Panc1 (cell line): ENCODE data around the gene IL34. TPM values are rescaled to one million over a fixed set of nuclear protein-coding genes. Genes with fewer than 3 reads are reported as not detected.

ENCODE experiments used
- ATAC-seq: fragments of 200-7000 bp; cut with Tn5 transposase; 2 replicates; pipeline ENCODE4 v1.9.1; 2020; ENCODE audit warnings: mild to moderate bottlenecking, moderate library complexity
- BruUV-seq: library from RNA; stranded (reverse); fragments of 400-500 nt; replicated peaks from 2 replicates; lab custom pipeline; 2021; lab: Mats Ljungman, UMichigan
- CTCF ChIA-PET: fragments of 300-600 bp; sonication (Branson Sonifier 250); formaldehyde crosslinking; loops from one replicate; lab custom pipeline; 2022; ENCODE audit warnings: antibody characterized with exemption; lab: Charles Lee
- POLR2A ChIA-PET: fragments of 300-600 bp; sonication (Branson Sonifier 250); formaldehyde crosslinking; loops from one replicate; lab custom pipeline; 2022; ENCODE audit warnings: antibody characterized with exemption; lab: Charles Lee
- DNase-seq: peaks from one replicate; pipeline ENCODE4 v3.0.0-alpha.2; 2010; ENCODE audit warnings: low read depth, low spot score
- H3K27ac ChIP-seq: 2 replicates; pipeline ENCODE4 v1.5.1; 2011; ENCODE audit warnings: mild to moderate bottlenecking, low read length, inconsistent platforms
- H3K27me3 ChIP-seq: fragments of 200-500 bp; sonication (Bioruptor generic); 2 replicates; pipeline ENCODE4 v1.6.0; 2014; ENCODE audit warnings: low read length, inconsistent platforms; ENCODE audit not compliant: control insufficient read depth, insufficient read depth
- H3K36me3 ChIP-seq: fragments of 200-500 bp; sonication (Bioruptor generic); 2 replicates; pipeline ENCODE4 v1.5.1; 2014; ENCODE audit warnings: inconsistent platforms, mild to moderate bottlenecking, low read length, moderate library complexity; ENCODE audit not compliant: control insufficient read depth, insufficient read depth
- H3K4me1 ChIP-seq: 2 replicates; pipeline ENCODE4 v1.5.1; 2011; ENCODE audit warnings: inconsistent platforms, mild to moderate bottlenecking, low read length, moderate library complexity; ENCODE audit not compliant: control insufficient read depth, insufficient read depth
- H3K4me3 ChIP-seq, 2 experiments: 2 replicates each; pipeline ENCODE4 v1.5.1; 2011 to 2012; ENCODE audit warnings: low read depth in 2 of 2, low read length in 2 of 2, mild to moderate bottlenecking in 2 of 2, inconsistent platforms in 1 of 2, moderate library complexity in 1 of 2
- H3K9me3 ChIP-seq: fragments of 200-500 bp; sonication (Bioruptor generic); 2 replicates; pipeline ENCODE4 v1.5.1; 2014; ENCODE audit warnings: low read depth, mild to moderate bottlenecking, inconsistent platforms, low read length, moderate library complexity; ENCODE audit not compliant: control insufficient read depth, insufficient read depth
- CTCF ChIP-seq: fragments of 450-650 bp; IDR thresholded peaks from 2 replicates; pipeline ENCODE4 v1.5.1; 2017; ENCODE audit warnings: mild to moderate bottlenecking
- POLR2AphosphoS5 ChIP-seq: IDR thresholded peaks from 2 replicates; pipeline ENCODE4 v1.6.1; 2012; ENCODE audit warnings: mild to moderate bottlenecking, low read depth, low read length, moderate library complexity
- REST ChIP-seq, 2 experiments: IDR thresholded peaks; 2 replicates each; pipeline ENCODE4 v1.6.1; 2011 to 2012; ENCODE audit warnings: low read depth in 2 of 2, control low read depth in 1 of 2, low read length in 1 of 2, mild to moderate bottlenecking in 1 of 2, moderate library complexity in 1 of 2; ENCODE audit not compliant: insufficient read depth in 1 of 2
- SIN3A ChIP-seq: IDR thresholded peaks from 2 replicates; pipeline ENCODE4 v1.6.1; 2012; ENCODE audit warnings: low read depth, mild to moderate bottlenecking, low read length, moderate library complexity, borderline replicate concordance; ENCODE audit not compliant: insufficient read depth
- TCF7L2 ChIP-seq: IDR thresholded peaks from 2 replicates; pipeline ENCODE4 v1.6.1; 2011; ENCODE audit warnings: mild to moderate bottlenecking, low read depth, low read length, inconsistent platforms
- in situ Hi-C: cut with HindIII; loops from 2 replicates; pipeline ENCODE4 v1.10.0; 2016; ENCODE audit warnings: low sequenced_read_pairs, low pct_unique_long_range_greater_than_20kb
- intact Hi-C: fragments of 100-400 bp; cut with micrococcal nuclease; formaldehyde crosslinking; loops from one replicate; pipeline ENCODE4 v1.10.0; 2022; ENCODE audit not compliant: unreplicated experiment
- total RNA-seq: library from RNA; stranded (reverse); gene quantifications from one replicate; pipeline ENCODE4 v1.2.1, GENCODE V29; 2021; ENCODE audit not compliant: unreplicated experiment

Gene IL34
- total RNA-seq, 1 experiment from 2014 or later: 5.8 TPM

- DNase-seq (no peak), ATAC-seq (peak; percentile 52; the same call in 1 of the 2 replicates)
- TF ChIP-seq POLR2AphosphoS5: no peak; the same call in 1 of the 2 replicates
- TF ChIP-seq TCF7L2: no peak
- TF ChIP-seq REST (IDR thresholded peaks at IDR 0.05; ENCODE audit: insufficient read depth in 1 of 2, low read depth in 2 of 2, low read length in 1 of 2): no peak
- no peak for TF ChIP-seq CTCF
- no peak for TF ChIP-seq SIN3A
- Histone ChIP-seq H3K4me3 (no peak overlapping the region), H3K36me3 (no peaks in the 10 kb centered on the region), H3K27ac (no peak overlapping the region), H3K4me1 (no peaks in the 10 kb centered on the region), H3K9me3 (no peaks in the 10 kb centered on the region), H3K27me3 (no peaks in the 10 kb centered on the region)
- intact Hi-C loops (no loop called here), in situ Hi-C loops (no loop called here)
- TSS peak; percentile 89 for BruUV-seq
- CTCF ChIA-PET: interaction anchor here (0.6 to 1.5 kb wide), 2 partner anchors 13 to 109 kb away, joined by 3 to 8 read pairs; no protein-coding TSS in a partner anchor
- POLR2A ChIA-PET: no interaction called here
Observed at GRCh38 chr16:70661918-70662641, 15.7 kb downstream of the IL34 start.

- in situ Hi-C loops (no loop called here), intact Hi-C loops (no loop called here)
- no peak for DNase-seq
- BruUV-seq: no TSS peak
- ChIA-PET POLR2A (no interaction called here), CTCF (interaction anchor here (1.5 kb wide), 1 partner anchor 108 kb away, joined by 3 read pairs; no protein-coding TSS in a partner anchor)
- Histone ChIP-seq H3K4me3 (no peak overlapping the region), H3K27ac (no peak overlapping the region), H3K9me3 (no peaks in the 10 kb centered on the region), H3K36me3 (no peaks in the 10 kb centered on the region), H3K27me3 (no peaks in the 10 kb centered on the region), H3K4me1 (no peaks in the 10 kb centered on the region)
- no peak for TF ChIP-seq POLR2AphosphoS5
- no peak for TF ChIP-seq TCF7L2
- no peak for TF ChIP-seq CTCF
- no peak for TF ChIP-seq REST (IDR thresholded peaks at IDR 0.05; ENCODE audit: insufficient read depth in 1 of 2, low read depth in 2 of 2, low read length in 1 of 2)
- TF ChIP-seq SIN3A: no peak
- ATAC-seq: peak; percentile 20
Observed at GRCh38 chr16:70662991-70663523, 16.7 kb downstream of the IL34 start.
